GM18907 (cell line): ENCODE measurements around the gene NKX6-2.
"Not testable (repeated sequence)": the region's sequence is repeated elsewhere in the genome, so short reads cannot be mapped to it uniquely, and the experiment has no call there.

Source experiments
- ATAC-seq: cut with Tn5 transposase; IDR thresholded peaks from one replicate; pipeline ENCODE4 v1.9.1; 2021; ENCODE audit warnings: mild to moderate bottlenecking, moderate library complexity; ENCODE audit not compliant: unreplicated experiment

Gene NKX6-2

GRCh38 chr10:132743196-132743924, 42.6 kb downstream of the NKX6-2 start:
- not testable (repeated sequence) for ATAC-seq

- no peak for ATAC-seq
These were observed 43.1 kb downstream of the NKX6-2 start for GRCh38 chr10:132742837-132743194.

- ATAC-seq = no peak
These were observed 43.6 kb downstream of the NKX6-2 start for GRCh38 chr10:132742167-132742836.

GRCh38 chr10:132740588-132740987, 45.4 kb downstream of the NKX6-2 start:
- no peak for ATAC-seq

GRCh38 chr10:132739225-132739613, 46.7 kb downstream of the NKX6-2 start:
- no peak for ATAC-seq

- no peak for ATAC-seq
These were observed 47.3 kb downstream of the NKX6-2 start for GRCh38 chr10:132738454-132739224.

GRCh38 chr10:132737390-132738048, 48.4 kb downstream of the NKX6-2 start:
- no peak for ATAC-seq

- no peak for ATAC-seq
These were observed 50.0 kb downstream of the NKX6-2 start for GRCh38 chr10:132735923-132736391.

GRCh38 chr10:132735341-132735775, 50.6 kb downstream of the NKX6-2 start:
- no peak for ATAC-seq

GRCh38 chr10:132733926-132734325, 52.0 kb downstream of the NKX6-2 start:
- ATAC-seq = no peak
